Left forelimb (tissue), 1 donor: Measurements from ENCODE around the gene SNTA1.
"Not testable (repeated sequence)": the region's sequence is repeated elsewhere in the genome, so short reads cannot be mapped to it uniquely, and the experiment has no call there.

Source experiments
- DNase-seq: peaks from one replicate; pipeline ENCODE4 v3.0.0-alpha.2; 2018; ENCODE audit warnings: low spot score

SNTA1 gene

GRCh38 chr20:33465481-33466302 lies 22.1 kb upstream of the SNTA1 start:
- DNase-seq: no peak

- not testable (repeated sequence) for DNase-seq
Measured at GRCh38 chr20:33464759-33465158, 21.2 kb upstream of the SNTA1 start.

GRCh38 chr20:33463332-33464101 lies 20.0 kb upstream of the SNTA1 start:
- no peak for DNase-seq

- no peak for DNase-seq
Measured at GRCh38 chr20:33460711-33461110, 17.1 kb upstream of the SNTA1 start.

GRCh38 chr20:33459599-33459998 lies 16.0 kb upstream of the SNTA1 start:
- DNase-seq: no peak

- DNase-seq: peak; percentile 88
Measured at GRCh38 chr20:33456916-33457642, 13.5 kb upstream of the SNTA1 start.

- DNase-seq: no peak
Measured at GRCh38 chr20:33450867-33451266, 7.3 kb upstream of the SNTA1 start.

GRCh38 chr20:33445881-33446625 lies 2.5 kb upstream of the SNTA1 start:
- no peak for DNase-seq

- DNase-seq: no peak
Measured at GRCh38 chr20:33444797-33445560, 1.4 kb upstream of the SNTA1 start.

GRCh38 chr20:33443006-33443511 lies 504 bp downstream of the SNTA1 start:
- peak; percentile 70 for DNase-seq

- DNase-seq: no peak
Measured at GRCh38 chr20:33442136-33443005, 1.2 kb downstream of the SNTA1 start.

- no peak for DNase-seq
Measured at GRCh38 chr20:33441142-33441955, 2.2 kb downstream of the SNTA1 start.

- not testable (repeated sequence) for DNase-seq
Measured at GRCh38 chr20:33440562-33440961, 3.0 kb downstream of the SNTA1 start.

- no peak for DNase-seq
Measured at GRCh38 chr20:33438481-33438880, 5.1 kb downstream of the SNTA1 start.

GRCh38 chr20:33437141-33437911 lies 6.2 kb downstream of the SNTA1 start:
- peak; percentile 74 for DNase-seq

- no peak for DNase-seq
Measured at GRCh38 chr20:33434434-33434833, 9.1 kb downstream of the SNTA1 start.

GRCh38 chr20:33433465-33434234 lies 9.9 kb downstream of the SNTA1 start:
- DNase-seq: no peak
